Stimulated activated CD8-positive, alpha-beta memory T cell treated with anti-CD3 and anti-CD28 coated beads, Interleukin-4, amount 100 ng/mL, for 48 hours (primary cell): ENCODE measurements around the gene ERG28.

Experiments used
- DNase-seq: peaks from one replicate; pipeline ENCODE4 v3.0.0-alpha.2; 2020

The ERG28 gene

DNA sequence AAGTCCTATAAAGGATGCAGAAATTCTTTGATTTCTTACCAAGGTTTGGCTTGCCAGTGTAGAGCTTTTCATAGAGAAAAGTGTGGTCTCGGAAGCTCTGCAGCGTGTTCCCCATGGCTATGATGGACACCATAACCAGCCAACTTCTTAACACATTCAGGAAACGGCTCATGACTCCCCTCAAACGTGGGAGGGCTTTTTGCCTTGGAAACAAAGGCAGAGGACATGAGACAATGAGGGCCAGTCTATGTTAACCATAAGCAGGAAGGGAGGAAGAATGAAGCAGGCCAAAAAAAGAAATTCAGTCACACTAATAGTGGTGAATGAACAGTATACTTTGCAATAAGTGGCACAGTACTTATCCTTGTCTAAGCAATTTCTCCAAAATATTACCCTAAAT, 3.3 kb downstream of the ERG28 start:
- no peak for DNase-seq

DNA sequence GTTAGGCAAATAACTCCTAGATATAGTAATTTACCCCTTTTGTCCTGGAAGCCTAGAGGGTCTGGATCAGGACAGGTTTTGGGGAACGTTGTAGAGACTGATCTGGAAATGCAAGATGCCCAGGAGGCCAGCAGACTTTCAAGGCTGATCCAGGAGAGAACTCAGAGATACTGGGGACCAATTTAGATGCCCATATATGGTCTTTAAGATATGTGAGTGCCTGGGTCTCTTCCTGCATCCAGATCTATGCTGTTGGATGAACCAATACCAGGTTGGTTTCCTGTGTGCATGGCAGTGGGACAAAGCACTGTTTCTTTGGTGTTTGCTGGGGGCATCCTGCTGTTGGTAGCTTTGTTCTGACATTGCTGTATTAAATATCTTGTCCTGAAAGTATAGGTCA, 5.4 kb downstream of the ERG28 start:
- DNase-seq: no peak

DNA sequence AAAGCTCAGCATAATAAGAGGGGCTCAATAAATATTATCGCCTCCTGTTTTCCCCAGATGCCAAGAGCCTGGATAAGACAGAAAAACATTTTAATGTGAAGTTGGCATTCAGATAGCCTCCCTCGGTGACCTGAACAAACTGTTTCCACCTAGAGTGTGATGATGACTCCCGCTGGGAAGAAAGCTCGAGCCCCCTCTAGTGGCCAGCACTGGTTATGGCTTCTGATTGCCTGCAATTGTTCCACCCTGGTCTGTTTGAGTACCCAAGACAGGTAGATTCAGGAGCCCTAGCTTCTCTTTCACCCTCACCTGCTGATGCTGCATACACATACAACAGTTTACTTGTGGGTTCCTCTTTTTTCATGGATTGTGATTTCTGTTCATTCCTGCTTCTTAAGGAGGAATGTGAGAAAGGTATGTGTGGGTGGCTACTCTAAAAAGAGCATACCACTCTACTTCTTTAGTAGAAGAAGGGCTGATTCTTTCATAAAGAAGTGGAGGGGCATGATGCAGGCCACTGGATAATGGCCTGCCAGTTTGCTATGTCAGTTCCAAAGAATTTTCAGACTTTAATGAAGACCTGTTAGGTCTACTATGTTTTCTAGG, 6.4 kb downstream of the ERG28 start:
- DNase-seq: peak; percentile 93

DNA sequence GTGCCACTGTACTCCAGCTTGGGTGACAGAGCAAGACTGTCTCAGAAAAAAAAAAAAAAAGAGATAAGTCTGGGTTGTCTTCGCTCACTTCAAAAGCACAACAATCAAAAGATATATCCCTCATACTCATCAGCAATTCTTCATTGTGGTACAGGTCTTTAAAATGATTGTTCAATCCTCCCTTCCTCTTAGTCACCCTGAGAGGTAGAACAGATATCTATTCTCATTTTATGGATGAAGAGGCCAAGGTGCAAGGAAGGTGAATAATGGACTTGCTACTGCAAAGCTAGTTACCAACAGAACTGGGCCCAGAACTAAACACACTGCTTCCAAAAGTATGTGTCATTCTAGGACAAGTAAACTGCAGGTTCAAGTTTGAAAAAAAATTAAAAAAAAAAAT, 7.1 kb downstream of the ERG28 start:
- no peak for DNase-seq

GRCh38 chr14:75650253-75651058, 10.2 kb downstream of the ERG28 start:
- no peak for DNase-seq

- no peak for DNase-seq
Measured at GRCh38 chr14:75649773-75650172, 10.9 kb downstream of the ERG28 start.

DNA sequence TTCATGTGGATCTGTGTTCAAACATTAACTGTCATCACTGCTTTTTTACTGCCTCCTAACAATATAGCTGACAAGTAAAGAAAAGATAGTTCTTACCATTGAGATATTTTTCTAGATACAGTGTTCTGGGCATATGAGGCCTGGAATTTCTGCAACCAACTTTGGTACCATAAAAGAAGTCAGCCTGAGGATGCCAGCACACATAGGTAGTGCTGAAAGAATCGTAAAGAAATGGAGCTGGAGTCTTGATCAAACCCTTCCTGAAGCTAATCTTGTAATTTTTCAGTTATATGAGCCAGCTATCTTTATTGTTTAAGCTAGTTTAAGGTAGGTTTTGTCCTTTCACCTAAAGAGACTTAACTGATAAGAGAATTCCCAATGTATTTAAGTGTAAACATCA, 11.3 kb downstream of the ERG28 start:
- no peak for DNase-seq

DNA sequence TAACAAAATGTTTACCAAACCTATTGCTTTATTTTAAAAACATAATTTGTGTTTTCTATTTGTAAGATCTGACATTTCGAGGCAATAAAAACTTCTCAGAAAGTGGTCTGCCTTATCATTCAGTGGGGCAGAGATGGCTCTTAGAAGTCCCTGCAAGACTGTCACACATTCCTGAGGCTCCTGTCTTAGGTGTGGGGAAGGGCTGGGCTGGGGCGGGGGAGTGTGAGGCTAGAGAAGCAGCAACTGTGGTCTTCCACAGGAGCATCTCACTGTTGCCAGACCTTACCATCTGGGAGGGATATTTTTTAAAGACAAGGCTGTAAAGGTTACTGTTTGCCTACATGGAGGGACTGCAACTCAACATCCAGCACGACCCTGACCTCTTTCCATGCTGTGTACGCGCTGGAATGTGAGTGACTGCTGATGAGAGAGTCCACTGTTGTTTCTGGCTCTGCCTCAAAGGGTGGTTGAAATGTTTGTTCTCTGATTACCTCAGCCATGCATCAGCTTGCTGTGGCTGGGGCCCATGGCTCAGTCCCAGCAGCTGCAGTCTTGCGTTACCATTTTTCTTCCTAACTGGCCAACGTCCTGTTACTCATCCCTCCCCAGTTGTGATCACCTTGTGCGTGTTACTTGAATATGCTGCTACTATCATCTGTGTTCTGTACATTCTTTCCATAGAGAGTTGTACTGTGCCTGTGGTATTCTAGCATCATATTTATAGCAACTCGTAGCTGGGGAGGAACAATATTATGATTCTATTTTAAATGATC, 12.4 kb downstream of the ERG28 start:
- DNase-seq: no peak

- no peak for DNase-seq
Measured at GRCh38 chr14:75647640-75648039, 13.0 kb downstream of the ERG28 start.

DNA sequence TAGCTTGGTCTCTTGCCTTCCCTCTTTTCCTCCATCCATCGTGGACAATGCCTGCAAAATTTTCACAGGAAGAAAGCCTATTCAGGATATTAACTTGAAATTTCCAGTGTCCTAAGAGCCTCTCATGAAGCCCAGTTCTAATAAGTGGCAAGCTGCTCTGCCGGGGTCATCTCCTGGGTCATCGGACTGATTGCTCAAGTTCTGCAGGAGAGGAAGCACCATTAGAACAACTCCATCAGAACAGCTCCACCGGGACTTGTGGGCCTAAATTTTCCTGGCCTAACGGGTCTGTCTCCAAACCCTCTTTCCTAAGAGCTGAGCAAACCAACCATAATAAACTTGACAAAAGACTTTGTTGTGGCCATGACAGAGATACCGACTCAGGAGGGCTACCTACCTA, 13.9 kb downstream of the ERG28 start:
- no peak for DNase-seq

GRCh38 chr14:75645056-75645455, 15.6 kb downstream of the ERG28 start:
- no peak for DNase-seq

GRCh38 chr14:75643985-75644384, 16.7 kb downstream of the ERG28 start:
- DNase-seq: no peak

DNA sequence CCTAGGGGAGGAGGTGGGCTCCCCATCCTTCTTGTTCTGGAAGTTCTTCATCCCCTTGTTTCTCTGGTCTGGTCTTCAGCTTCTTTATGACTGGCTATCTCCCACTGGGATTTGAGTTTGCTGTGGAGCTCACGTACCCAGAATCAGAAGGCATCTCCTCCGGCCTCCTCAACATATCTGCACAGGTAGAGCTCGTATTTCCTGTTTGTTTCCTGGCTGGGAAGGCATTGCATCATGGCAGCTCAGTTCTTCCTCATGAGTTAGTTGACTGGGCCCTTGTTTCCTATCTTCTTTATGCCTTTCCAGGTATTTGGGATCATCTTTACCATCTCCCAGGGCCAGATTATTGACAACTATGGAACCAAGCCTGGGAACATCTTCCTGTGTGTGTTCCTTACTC, 19.8 kb downstream of the ERG28 start:
- no peak for DNase-seq

DNA sequence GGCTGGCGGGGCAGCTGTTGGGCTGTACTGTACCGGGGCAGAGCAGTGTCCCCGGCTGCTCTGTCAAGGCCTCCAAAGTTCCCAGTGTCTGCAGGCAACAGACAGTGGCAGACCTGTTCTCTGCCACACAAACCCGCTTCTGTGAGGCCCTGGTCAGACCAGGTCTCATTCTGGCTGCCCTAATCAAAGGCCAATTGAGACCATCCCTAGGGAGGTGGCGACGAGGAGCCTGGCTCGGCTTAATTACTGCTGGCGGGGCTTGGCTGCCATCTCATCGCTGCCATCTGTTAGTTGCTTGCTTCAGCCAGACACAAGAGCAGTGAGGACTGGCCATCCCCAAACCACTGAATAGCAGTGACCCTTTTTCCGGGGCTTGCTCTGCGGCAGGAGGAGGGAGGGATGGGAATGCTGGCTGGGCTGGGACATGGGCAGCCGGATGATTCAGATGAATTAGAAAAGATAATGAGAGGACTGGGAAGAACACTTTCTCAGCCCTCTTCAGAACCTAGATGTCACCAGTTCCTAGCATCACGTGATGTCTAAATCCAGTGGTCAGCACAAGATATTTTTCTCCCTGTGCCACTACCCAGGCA, 24.5 kb downstream of the ERG28 start:
- no peak for DNase-seq

DNA sequence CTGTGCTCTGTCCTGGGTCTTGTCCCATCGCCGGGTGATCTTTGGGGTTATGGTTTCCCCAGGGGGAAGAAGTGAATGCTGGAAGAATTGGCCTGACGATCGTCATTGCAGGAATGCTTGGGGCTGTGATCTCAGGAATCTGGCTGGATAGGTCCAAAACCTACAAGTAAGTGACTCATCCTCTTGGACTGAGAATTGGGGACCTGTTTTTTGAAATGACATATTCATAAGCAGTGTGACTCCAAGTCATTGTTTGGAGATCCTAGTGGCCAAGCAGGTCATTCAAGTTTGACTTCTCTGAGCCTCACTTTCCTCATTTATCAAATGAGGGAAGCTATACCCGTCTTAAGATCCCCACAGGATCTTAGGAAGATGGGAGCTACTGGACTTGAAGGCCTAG, 25.8 kb downstream of the ERG28 start:
- DNase-seq: no peak

DNA sequence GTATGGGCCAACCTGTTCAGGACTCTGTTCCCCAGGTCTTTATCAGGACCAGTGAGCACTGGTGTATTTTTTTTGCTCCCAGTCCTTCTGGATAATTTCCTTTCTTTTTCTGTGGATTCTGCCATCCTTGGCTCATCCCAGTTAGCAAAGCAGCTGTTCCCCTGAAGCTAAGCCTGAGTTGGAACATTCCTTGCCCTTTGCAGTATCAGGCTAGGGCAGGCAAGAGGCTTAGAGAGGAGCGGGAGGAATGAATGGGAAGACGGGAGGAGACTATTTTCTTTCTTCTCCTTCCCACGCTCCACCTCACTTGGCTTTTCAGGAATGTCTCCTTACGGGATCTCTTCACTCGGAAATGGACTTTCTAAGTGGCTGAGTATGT, 29.2 kb downstream of the ERG28 start:
- DNase-seq: no peak

- DNase-seq: no peak
Measured at GRCh38 chr14:75630695-75631452, 29.8 kb downstream of the ERG28 start.

DNA sequence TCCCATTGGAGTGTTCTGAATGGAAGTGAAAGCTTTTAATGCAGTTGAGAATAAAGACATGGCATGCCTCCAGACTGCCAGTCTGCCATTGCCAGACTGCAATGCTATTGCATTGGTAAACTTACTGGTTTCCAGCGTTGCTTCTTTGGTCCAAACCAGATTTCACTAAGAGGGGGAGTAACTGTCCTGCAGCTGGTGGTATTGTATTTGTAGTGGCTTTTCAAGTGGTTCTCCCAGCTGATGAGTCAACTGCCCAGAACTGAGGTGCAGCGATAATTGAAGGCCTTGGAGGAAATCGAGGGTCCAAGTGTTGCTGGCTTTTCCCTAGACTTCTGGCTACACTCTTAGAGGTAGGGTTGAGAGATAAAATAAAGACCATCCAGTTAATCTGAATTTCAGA, 31.9 kb downstream of the ERG28 start:
- DNase-seq: no peak

DNA sequence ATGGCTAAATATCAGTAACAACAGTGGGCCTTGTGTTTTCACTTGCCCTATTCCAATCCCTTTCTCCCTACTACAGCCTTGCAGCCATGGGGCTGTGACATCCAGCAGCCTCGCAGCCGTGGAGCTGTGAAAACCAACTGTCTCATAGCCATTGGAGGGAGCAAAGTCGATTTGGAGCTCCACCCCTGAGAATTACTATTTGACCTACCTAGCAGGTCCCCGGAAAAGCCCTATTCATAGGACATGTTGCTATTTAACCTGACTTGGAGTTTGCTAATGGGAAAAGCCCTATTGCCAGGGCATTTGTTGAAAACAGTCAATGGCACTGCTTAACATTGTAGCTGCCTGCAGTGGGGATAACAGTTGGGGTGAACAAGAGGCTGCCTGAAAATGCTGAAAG, 33.3 kb downstream of the ERG28 start:
- no peak for DNase-seq

GRCh38 chr14:75626863-75627262, 33.8 kb downstream of the ERG28 start:
- no peak for DNase-seq

GRCh38 chr14:75626396-75626795, 34.3 kb downstream of the ERG28 start:
- no peak for DNase-seq

DNA sequence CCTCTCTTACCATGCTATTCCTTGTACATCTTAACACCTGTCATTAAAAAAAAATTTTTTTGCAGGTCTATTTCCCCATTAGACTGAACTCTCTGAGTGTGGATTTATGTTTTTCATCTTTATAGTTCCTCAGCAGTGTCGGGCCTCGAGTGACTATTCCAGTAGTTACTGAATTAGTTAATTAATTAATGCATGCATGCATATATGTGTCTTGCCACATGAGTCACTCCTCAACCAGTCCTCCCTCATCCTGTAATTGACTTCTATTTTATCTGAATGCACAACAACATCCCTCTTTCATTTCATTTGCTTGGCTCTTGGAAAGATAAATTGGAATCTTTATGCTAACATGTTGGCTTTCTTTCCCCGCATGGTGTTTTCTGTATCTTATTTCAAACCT, 35.6 kb downstream of the ERG28 start:
- DNase-seq: no peak

- DNase-seq: no peak
Measured at GRCh38 chr14:75619548-75619947, 41.1 kb downstream of the ERG28 start.
